SH-SY5Y (cell line): ENCODE measurements around the gene VAV2.

ENCODE experiments used
- GATA2 ChIP-seq: IDR thresholded peaks from 2 replicates; pipeline ENCODE4 v1.6.1; 2011; ENCODE audit warnings: mild to moderate bottlenecking, low read depth, low read length
- GATA3 ChIP-seq: IDR thresholded peaks from 2 replicates; pipeline ENCODE4 v1.6.1; 2011; ENCODE audit warnings: low read depth, mild to moderate bottlenecking, low read length, moderate library complexity

- TF ChIP-seq GATA2 = no peak
- no peak for TF ChIP-seq GATA3
These were observed 131.0 kb downstream of the VAV2 start for GRCh38 chr9:133861086-133861485.
